22Rv1 (cell line): ENCODE data around the gene COL12A1.

Experiments
- ZFX ChIP-seq: fragments of 450-650 bp; IDR thresholded peaks from 2 replicates; pipeline ENCODE4 v1.6.1; 2017; ENCODE audit warnings: antibody characterized with exemption, borderline replicate concordance
- TF ChIP-seq, protein P1 (sequence below): fragments of 450-650 bp; IDR thresholded peaks from 2 replicates; pipeline ENCODE4 v1.5.1; 2017; ENCODE audit warnings: mild to moderate bottlenecking

- TF ChIP-seq, protein P1, sequence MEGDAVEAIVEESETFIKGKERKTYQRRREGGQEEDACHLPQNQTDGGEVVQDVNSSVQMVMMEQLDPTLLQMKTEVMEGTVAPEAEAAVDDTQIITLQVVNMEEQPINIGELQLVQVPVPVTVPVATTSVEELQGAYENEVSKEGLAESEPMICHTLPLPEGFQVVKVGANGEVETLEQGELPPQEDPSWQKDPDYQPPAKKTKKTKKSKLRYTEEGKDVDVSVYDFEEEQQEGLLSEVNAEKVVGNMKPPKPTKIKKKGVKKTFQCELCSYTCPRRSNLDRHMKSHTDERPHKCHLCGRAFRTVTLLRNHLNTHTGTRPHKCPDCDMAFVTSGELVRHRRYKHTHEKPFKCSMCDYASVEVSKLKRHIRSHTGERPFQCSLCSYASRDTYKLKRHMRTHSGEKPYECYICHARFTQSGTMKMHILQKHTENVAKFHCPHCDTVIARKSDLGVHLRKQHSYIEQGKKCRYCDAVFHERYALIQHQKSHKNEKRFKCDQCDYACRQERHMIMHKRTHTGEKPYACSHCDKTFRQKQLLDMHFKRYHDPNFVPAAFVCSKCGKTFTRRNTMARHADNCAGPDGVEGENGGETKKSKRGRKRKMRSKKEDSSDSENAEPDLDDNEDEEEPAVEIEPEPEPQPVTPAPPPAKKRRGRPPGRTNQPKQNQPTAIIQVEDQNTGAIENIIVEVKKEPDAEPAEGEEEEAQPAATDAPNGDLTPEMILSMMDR, result no peak
- TF ChIP-seq ZFX, result no peak
These were observed 39.6 kb downstream of the COL12A1 start for GRCh38 chr6:75166236-75166635.
